Measurements from ENCODE around the gene MCEMP1.
A peak's percentile ranks its signal among the peaks of the same experiment; 100 is the strongest.

MCEMP1 gene

DNA sequence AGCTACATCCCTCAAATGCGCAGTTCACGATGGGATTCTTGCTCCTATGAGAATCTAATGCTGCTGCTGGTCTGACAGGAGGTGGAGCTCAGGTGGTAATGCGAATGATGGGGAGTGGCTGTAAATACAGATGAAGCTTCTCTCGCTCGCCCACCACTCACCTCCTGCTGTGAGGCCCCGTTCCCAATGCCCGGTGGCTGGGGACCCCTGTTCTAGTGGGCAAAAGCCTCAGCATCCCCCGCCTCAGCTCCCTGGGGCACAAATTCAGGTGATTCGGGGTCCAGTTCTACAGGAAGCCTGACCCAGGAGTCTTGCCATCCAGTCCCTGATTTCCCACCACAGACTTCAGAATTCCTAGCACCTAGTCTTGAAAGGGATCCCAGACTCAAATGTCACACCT is 4.4 kb upstream of the MCEMP1 start:
- no peak for DNase-seq (ENCODE audit: low read depth)

DNA sequence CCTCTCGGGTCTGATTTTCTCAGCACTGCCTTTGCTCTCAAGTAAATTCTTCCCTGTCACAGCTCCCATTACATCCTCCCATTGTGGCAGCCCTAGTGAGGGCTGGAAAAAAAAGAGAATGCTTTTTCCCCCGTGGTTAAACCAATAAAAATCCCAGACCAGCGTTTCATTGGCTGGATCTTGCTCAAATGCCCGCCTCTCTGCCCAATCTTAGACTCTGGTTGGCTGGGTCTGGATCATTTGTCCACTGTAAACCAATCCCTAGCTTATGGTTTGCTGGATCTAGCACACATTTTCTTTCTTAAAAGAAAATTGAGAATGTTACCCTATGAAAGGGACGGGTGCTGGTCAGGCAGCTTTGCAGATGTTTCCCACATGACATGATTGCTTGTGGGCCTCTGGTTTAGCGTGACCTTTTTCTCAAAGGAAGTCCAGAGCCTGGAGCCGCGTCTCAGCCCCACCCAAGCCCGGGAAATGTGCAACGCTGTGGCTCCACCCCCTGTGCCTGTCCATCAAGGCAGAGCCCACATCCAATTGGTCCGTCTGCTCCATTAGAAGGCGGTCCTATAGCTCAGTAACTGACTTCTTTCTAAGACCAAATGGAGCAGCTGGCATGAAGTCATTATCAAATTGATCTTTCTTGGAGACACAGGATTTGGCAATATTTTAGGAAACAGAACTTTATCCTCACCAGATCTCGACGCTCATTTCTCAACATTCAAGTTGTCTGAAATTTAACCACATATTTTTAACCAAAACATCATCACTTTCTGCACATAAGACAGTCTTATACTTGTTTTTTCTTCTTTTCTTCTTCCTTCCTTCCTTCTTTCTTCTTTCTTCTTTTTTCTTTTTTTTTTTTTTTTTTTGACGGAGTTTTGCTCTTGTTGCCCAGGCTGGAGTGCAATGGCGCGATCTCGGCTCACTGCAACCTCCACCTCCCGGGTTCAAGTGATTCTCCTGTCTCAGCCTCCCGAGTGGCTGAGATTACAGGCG is 2.6 kb upstream of the MCEMP1 start:
- peak; percentile 64 for DNase-seq (ENCODE audit: low read depth)

DNA sequence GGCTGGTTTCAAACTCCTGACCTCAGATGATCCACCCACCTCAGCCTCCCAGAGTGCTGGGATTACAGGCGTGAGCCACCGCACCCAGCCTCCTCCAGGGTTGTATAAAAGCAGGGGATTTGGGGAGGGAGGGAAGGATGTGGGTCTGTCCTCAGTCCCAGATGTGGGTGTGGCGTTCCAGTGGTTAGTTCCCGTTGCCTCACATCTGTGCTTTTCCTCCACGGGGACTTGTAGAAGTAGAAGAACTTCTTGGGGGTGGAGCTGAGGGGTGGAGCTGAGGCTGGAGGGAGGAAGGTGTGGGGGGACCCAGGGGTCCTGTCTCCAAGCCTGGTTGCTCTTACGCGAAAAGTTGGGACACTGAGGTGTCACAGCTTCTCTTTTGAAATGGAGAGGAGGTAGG is 514 bp upstream of the MCEMP1 start:
- no peak for DNase-seq (ENCODE audit: low read depth)

DNA sequence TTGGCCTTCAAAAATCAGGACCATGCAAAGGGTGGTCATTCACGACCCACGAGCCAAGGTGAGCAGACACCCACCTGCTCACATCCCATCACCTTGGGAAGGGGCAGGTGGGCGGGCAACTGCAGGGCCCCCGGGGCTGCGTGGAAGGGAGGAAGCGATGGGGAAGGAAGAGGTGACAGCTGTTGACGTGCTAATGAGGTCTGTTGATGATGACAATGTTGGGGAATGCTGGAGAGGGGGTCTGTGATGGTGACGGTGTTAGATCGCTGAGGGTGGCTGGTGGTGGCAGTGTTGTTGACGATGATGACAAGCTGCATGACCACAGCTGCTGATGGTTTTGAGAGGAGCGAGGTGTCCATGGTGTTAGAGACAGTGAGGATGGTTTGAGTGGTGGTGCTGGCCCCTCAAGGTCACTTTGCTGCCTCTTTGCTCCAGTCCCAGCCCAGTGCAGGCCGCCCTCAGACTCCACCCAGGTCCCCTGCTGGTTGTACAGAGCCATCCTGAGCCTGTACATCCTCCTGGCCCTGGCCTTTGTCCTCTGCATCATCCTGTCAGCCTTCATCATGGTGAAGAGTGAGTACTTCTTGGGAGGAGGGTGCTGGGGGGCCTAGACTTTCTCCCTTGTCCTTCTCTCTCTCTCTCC is 900 bp downstream of the MCEMP1 start:
- no peak for DNase-seq (ENCODE audit: low read depth)

DNA sequence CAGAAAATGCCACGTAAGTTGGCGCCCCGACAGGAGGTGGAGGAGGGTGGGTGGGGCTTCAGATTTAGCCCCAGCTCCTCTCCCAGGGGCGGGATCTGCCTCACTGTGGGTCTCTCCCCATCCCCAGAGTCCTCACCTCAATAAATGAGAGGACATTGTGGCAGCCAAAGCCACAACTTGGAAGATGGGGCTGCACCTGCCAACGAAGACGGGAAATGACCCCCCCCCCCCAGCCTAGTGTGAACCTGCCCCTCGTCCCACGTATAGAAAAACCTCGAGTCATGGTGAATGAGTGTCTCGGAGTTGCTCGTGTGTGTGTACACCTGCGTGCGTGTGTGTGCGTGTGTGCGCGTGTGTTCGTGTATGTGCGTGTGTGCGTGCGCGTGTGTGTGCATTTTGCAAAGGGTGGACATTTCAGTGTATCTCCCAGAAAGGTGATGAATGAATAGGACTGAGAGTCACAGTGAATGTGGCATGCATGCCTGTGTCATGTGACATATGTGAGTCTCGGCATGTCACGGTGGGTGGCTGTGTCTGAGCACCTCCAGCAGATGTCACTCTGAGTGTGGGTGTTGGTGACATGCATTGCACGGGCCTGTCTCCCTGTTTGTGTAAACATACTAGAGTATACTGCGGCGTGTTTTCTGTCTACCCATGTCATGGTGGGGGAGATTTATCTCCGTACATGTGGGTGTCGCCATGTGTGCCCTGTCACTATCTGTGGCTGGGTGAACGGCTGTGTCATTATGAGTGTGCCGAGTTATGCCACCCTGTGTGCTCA is 2.3 kb downstream of the MCEMP1 start:
- no peak for DNase-seq (ENCODE audit: low read depth)

DNA sequence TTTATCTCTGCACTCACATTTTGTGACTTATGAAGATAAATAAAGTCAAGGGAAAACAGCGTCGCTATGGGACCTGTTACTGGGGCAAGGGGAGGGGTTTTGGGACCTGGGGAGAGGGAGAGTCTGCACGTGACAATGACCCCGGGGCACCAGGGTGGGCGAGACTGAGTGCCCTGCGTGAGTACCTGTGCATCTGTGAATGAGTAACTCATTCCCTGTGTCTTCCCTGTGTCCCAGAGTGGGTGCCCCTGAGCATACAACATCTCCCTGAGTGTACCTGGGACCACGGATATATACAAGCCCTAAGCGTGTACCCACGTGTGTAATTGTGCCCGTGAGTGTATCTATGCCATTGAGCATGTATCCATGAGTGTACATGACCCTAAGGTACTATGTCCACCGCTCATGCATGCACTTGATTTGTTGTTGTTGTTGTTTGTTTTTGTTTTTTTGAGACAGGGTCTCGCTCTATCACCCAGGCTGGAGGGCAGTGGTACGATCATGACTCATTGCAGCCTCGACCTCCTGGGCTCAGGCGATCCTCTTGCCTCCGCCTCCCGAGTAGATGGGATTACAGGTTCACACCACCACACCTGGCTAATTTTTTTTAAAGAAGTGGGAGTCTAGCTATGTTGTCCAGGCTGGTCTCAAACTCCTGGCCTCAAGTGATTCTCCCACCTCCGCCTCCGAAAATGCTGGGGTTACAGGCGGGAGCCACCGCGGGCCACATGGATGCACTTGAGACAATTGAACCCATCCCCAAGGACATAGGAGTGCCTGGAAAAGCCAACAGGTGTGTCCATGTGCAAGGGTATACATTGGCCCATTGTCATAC is 3.1 kb downstream of the MCEMP1 start:
- DNase-seq (ENCODE audit: low read depth), result no peak

DNA sequence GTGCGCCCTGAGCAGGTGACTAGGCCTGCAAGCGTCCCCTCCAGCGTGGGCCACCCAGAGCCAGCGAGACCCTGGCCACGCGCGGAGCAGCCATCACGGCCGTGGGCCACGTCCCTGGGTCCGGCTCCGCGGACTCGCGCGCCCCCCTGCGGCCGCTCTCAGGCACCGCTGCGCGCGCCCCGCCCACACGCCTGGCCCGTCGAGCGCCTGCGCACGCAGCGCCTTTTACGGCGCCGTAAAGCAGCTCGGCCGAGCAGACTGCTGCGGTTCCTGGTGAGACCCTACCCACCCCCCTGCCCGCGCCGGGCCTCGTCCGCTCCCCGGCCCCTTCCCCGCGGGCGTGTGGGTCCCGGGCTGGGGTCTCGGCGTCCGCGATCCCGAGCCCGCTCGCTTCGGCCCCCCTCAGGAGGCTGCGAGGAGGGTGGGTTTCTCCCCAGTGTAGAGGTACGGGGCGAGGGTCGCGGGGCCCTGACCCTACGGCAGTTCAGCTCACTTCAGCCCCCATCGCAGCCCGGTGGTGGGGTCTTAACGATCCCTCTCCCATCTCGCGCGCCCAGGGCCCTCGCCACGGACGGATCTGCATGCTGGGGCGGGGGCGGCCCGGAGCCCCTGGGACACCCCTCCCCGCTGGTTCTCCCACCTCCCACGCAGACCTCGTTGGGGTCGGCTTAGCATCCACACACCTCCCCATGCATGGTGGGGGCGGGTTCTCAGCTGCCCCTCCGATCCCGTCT is 3.9 kb downstream of the MCEMP1 start, which contains the start of gene TRAPPC5:
TSS of gene TRAPPC5 (plus strand) at position 228 of the 734 bp plus-strand sequence. CDS start 1,421 bp downstream, outside the sequence.
- DNase-seq (ENCODE audit: low read depth), result peak; percentile 59

DNA sequence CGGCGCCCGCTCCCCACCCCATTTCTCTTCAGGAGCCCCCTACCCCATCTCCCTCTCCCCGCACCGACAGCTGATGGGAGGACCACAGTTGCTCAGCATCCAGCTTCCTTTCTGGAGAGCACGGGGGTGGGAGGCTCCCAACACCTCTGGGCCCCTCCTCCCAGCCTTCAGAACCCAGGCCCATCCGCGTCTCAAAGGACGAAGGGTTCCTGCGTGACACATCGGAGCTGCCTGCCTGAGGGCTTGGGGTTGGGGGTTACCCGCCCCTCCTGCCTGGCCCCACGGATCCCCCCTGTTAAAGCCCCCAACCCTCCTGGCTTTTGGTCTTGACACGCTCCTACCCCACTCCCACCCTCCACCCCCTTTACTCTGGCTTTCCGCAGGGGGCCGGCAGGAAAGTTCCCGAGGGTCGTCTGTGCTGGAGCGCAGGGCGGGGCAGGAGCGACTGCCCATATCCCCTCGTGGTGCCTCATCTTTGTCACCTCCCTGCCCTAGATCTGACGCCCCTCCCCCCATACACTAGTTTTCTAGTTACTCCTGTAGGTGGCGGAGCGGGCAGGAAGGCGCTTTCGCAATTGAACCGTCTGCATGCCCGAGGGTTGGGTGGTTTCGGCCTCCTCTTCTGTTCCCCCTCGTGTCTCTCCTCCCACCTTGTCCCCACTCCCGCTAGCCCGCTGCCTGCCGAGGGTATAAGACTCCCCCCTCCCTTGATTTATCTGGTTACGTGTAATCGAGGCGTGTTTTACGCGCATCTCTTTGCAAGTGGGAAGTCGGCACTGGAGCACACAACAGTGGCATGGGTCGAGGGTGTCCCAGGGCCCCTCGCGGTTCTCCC is 4.7 kb downstream of the MCEMP1 start:
- peak; percentile 63 for DNase-seq (ENCODE audit: low read depth)

DNA sequence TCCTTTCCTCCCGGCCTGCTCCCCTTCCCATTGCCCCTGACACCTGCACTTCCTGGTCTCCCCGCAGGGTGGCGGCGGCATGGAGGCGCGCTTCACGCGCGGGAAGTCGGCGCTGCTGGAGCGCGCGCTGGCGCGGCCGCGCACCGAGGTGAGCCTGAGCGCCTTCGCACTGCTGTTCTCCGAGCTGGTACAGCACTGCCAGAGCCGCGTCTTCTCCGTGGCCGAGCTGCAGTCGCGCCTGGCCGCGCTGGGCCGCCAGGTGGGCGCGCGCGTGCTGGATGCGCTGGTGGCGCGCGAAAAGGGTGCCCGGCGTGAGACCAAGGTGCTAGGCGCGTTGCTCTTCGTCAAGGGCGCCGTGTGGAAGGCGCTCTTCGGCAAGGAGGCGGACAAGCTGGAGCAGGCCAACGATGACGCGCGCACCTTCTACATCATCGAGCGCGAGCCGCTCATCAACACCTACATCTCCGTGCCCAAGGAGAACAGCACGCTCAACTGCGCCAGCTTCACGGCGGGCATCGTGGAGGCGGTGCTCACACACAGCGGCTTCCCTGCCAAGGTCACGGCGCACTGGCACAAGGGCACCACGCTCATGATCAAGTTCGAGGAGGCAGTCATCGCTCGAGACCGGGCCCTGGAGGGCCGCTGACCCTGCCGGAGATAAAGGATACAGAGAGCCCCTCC is 5.4 kb downstream of the MCEMP1 start:
- DNase-seq (ENCODE audit: low read depth), result no peak

DNA sequence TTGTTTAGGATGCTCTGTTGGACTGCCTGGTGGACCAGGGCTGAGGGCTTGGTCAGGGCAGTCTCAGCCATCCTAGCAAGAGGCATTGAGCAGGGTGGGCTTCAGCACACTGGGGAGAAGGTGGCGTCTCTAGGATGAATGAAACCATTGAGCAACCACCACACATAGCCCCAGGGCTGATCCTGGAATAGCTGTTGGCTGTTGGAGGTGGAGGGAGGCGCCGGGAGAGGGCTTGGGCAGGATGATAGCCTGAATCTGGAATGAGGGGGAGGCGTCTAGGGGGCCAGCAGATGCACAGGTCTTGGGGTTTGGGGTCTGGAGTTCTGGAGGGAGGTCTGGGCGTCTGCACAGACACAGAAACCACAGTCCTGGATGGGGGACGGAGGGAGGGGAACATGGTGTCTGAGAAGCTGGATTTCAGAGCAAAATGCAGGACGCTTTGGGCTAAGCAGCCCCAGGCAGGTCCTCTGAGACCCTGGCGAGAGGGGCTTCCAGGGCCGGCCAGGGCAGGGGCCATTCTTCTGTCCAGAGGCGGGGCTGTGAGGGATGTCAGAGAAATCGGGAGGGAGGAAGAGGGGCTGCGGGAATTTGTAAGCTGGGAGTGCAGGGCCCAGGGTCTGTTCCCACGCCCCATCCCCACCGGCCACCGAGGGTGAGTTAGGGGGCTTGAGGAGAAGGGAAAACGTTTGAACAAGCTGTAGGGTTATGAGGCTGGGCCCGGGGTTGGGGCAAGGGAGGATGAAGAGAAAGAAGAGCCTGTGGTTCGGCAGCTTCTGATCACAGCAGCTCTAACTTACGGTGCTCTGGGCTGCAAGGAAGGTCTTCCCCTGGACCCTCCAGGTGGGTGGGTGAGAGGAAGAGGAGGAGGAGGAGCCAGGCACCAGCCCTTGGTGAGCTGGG is 8.9 kb downstream of the MCEMP1 start:
- no peak for DNase-seq (ENCODE audit: low read depth)

DNA sequence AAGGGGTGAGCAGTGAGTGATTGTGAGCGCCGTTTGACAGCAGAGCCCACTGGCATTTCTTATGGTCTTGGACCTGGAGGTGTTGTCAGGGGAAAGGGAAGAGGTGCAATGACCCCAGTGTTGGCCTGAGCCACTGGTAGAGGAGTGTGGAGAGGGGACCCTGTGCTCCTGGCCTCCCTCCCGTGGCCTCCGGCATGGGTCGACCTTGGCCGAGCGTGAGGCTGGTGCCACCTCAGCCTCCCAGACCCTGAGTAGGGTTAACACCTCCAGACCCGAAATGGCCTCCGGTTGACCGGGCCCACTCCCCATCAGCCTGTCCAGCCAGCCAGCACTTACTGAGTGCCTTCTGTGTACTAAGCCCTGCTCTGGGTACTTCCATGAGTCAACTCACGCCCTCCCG is 10.3 kb downstream of the MCEMP1 start:
- no peak for DNase-seq (ENCODE audit: low read depth)

DNA sequence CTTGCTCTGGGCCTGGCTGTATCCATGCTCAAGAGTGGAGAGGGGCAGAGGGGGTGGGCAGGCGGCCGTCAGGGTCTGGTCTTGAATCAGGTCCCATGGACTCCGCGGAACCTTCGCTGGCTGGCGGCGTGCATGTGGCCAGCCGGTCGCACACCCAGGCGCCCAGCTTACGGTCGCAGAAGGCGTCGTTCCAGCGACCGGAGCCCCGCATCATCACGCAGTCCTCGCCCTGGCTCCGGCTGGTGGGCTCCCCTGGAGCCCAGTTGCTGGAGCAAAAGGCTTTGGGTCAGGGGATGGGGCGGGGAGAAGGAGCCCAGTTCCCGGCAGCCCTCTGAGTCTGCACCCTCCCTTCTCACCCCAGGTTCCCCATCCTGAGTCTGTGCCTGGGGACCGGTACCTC is 12.3 kb downstream of the MCEMP1 start:
- DNase-seq (ENCODE audit: low read depth), result no peak

DNA sequence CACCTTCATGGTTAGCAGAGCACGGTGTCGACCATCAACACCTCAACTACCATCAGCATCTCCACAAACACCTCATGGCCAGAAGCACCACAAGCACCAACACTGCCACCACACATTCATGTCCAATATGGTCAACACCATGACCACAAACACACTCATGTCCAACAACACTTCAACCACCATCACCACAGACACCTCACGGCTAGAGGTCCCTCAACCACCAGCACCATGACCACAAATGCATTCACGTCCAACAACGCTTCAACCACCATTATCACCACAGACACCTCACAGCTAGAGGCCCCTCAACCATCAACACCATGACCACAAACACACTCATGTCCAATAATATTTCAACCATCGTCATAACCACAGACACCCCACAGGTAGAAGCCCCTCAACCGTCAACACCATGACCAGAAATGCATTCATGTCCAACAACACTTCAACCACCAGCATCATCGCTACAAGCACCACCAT is 13.9 kb downstream of the MCEMP1 start:
- DNase-seq (ENCODE audit: low read depth), result no peak

DNA sequence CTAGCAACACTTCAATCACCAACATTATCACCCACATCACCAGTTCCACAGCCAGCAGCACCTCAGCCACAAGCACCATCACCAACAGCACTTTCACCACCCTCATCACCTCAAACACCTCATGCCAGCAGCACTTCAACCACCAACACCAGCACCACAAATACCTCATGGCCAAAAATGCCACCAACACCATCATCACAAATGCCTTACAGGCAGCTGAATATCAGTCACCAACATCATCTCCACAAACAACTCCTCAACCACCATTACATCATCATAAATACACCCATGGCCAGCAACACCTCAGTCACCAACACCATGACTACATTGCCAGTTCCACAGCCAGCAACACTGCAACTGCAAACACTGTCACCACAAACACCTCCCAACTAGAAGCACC is 14.6 kb downstream of the MCEMP1 start:
- no peak for DNase-seq (ENCODE audit: low read depth)

DNA sequence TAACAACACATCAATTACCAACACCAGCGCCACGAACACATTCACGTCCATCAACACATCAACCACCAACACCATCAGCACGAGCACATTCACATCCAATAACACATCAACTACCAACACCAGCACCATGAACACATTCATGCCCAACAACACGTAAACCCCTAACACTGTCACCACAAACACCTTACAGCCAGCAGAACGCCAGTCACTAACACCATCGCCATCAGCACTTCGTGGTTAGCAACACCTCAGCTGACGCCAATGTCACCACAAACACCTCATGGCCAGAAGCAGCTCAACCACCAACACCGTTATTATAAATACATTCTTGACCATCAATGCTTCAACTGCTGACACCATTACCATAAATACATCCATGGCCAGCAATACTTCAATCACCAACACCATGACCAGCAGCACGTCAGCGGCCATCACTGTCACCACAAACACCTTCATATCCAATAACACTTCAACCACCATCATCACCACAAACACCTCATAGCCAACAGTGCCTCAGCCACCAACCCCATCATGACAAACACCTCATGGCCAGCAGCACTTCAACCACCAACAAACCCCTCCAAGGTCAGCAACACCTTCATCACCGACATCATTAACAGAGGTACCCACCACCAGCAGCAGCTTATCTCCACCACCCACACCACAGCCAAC is 15.7 kb downstream of the MCEMP1 start:
- no peak for DNase-seq (ENCODE audit: low read depth)

DNA sequence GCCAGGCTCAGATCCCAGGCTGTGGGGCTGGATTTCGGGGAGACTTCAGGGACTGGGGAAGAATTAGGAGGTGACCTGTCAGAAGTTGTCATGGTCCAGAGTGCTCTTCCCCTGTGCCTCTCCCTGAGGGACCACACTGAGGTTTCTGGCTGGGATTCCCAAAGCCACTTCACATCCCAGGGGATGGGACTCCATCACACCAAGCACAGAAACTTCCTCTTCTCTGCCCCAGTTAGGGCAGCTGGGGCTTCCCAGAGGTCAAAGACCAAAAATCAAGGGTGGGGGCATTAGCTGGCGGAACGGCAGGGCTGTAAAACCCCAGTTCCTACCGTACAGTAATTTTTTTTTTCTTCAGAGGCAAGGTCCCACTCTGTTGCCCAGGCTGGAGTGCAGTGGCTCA is 17.6 kb downstream of the MCEMP1 start:
- no peak for DNase-seq (ENCODE audit: low read depth)

DNA sequence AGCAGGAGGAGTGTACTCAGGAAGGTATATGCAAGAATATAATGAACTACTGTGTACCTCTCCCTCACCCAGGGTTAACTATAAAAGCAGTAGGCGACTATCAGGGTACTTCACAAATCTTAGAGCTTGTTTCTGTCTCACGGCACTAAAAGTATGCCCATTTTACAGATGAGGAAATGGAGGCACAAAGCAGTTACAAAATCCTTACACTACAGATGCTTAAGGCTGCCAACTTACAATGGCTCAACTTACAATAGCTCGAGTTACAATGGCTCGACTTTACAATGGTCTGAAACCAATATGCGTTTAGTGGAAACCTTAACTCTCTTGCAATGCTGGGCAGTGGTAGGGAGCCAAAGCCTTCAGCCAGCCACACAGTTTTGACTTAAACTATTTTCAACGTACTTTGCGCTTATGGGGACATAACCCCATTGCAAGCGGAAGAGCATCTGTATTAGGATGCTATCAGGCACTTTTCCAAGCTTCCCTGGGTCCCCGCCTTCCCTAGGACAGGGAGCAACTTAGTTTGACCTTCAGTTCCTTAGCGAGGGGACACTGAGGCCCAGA is 20.9 kb downstream of the MCEMP1 start:
- DNase-seq (ENCODE audit: low read depth), result no peak
